HG03457 (cell line): Measurements from ENCODE around the gene MMP10.
A peak's percentile ranks its signal among the peaks of the same experiment; 100 is the strongest.

Experiments used
- ATAC-seq: cut with Tn5 transposase; IDR thresholded peaks from one replicate; pipeline ENCODE4 v1.9.1; 2021; ENCODE audit warnings: moderate number of reproducible peaks; ENCODE audit not compliant: unreplicated experiment

Gene MMP10

DNA sequence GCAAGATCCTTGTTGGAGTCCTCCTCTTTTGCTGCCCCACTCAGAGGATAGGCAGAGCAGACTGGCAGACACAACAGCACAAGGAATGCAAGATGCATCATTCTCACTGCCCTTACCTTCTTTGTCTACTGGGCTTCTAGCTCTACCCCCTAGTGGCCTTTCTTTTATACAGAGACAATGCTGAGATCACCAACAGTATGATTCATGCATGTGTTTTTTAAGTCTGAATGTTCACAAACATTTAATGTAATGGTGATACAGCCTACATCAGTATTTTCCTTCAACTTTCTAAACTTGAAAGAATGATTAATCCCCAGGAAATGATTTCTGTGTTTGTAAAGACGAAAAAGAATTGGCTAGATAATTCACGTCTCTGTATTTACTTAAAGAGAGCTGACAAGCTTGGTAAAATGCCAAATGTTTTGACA is at the start of gene MMP10:
MMP10 (minus strand) TSS at position 138 of the 428 bp plus-strand sequence; CDS start at position 101, 37 bp downstream.
- ATAC-seq, result no peak

GRCh38 chr11:102829316-102830000 is 49.0 kb upstream of the MMP10 start:
- ATAC-seq, result no peak

GRCh38 chr11:102824556-102824955 is 44.1 kb upstream of the MMP10 start:
- ATAC-seq, result no peak

DNA sequence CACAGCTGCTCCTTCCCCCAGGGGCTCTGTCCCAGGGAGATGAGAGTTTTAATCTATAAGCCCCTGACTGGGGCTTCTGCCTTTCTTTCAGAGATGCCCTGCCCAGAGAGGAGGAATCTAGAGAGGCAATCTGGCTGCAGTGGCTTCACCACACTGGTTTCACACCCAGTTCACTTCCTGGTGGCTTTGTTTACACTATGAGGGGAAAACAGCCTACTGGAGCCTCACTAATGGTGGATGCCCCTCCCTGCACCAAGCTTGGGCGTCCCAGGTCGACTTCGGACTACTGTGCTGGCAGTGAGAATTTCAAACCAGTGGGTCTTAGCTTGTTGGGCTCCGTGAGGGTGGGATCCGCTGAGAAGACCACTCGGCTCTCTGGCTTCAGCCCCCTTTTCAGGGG is 39.1 kb upstream of the MMP10 start:
- no peak for ATAC-seq

GRCh38 chr11:102813484-102813883 is 33.1 kb upstream of the MMP10 start:
- ATAC-seq, result no peak

DNA sequence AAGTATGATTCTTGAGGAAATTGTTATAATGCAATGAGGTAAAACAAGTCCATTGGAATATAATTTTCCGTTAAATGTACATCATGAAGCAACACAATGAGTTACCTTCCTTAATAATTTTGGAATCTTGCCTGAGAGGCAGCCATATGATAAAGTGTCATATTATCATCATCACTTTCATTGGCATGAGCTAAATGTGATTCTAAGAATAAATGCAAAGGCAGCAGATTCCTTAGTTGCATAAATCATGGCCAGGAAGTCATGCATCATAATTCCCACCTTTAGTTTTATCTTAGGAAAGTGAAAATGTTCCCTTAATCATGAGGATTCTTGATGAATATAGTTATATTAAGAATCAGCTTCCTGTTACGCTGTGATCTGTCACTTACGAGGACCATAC is 31.8 kb upstream of the MMP10 start:
- ATAC-seq, result no peak

- no peak for ATAC-seq
Measured at GRCh38 chr11:102810950-102811660, 30.7 kb upstream of the MMP10 start.

DNA sequence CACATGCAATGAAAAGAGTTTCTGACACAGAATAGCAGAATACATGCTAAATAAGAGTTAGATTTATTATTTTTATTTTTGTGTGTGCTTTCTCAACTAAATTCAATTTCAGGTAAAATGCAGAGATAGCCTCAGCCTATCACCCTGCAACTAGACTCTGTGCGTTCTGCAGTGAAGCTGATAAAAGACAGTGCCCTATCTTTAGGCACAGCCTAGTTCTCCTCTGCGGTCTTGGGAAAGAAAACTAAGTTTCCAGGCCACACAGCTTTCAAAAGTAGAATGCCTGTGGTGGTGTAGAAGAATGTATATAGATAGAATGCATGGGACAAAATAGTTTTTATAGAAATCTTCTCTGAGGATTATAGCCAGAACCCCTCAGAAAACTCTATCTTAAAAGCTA is 29.5 kb upstream of the MMP10 start:
- no peak for ATAC-seq

- ATAC-seq, result no peak
Measured at GRCh38 chr11:102807921-102808320, 27.5 kb upstream of the MMP10 start.

DNA sequence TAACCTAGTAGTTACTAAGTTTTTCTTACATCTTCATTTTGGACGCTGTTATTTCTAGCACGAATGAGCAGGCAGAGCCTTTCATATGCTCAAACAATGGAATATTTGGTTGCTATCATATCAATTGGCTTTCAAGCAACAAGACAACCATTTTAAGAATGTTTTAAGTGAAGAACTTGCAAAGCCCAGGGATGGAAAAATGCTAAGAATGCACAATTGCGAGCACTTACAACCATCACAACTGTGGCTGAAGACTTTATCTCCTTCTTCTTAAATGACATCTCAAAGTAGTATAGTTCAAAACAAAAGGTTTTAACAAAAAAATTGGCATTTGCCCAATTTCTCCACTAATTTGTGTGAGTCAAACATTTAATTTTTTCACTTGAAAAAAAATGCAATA is 25.9 kb upstream of the MMP10 start:
- no peak for ATAC-seq

DNA sequence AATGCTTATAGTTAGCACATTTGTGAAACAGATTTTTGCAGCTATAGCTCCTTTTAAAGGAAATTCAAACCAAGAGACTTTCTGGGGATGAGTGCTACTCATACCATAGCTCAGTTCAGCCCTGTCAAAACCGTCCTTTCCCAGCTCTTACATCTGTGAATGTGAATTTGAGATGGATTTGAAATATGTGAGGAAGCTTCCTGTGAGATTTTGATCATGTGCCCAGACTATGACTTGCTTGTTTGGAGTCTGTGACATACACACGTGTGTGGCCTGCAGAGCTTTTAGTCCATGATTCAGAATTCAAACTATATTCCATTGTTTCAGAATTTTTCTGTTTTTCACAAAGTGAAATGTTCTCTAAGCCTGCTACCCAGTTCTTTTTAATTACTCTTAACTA is 21.9 kb upstream of the MMP10 start:
- ATAC-seq, result no peak

DNA sequence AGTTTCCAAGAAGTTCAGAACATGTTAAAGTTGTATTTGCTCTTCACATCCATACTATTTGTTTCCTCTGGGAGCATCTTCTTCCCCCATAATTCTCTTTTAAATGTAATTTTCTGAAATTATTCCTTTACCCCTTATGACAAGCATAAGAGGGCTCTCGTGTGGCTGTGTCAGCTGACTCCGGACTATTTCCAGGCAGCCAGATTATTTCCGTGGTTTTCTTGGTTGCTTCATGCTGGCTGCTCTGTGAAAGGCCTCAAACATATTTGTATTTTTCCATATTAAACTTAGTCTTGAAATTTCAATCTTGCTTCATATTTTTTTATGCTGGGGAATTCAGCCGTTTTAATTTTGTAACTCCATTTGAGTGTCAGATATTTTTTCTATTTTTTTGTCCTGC is 20.3 kb upstream of the MMP10 start:
- ATAC-seq, result no peak

DNA sequence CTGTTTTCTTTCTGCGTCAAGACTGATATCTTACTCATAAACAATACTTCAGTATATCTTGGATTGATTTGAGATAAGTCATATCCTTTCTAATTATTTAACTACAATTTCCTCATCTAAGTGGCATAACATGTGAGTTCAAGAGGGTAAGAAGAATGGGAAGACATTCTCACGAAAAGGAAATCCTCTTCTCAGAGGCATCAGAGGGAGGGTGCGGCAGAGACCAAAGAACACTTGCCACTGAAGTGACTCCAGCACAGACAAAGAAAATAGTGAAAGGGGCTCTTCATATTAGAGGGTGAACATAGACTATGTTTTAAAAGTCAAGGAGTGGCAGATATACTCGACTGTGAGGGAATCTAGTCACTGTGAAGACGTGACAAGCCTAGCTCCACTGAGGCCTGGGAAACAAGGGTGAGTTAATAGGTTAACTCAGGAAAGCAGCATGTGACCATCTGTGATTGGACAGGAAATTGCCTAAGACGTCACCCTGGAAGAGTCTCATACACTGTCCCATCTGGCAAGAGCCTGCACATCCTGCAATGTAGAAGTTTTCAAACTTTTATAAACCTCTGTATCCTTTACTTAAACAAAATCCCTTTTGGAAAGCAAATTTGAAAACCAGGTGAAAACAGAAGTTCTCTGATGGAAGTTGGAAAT is 19.4 kb upstream of the MMP10 start:
- ATAC-seq, result no peak

DNA sequence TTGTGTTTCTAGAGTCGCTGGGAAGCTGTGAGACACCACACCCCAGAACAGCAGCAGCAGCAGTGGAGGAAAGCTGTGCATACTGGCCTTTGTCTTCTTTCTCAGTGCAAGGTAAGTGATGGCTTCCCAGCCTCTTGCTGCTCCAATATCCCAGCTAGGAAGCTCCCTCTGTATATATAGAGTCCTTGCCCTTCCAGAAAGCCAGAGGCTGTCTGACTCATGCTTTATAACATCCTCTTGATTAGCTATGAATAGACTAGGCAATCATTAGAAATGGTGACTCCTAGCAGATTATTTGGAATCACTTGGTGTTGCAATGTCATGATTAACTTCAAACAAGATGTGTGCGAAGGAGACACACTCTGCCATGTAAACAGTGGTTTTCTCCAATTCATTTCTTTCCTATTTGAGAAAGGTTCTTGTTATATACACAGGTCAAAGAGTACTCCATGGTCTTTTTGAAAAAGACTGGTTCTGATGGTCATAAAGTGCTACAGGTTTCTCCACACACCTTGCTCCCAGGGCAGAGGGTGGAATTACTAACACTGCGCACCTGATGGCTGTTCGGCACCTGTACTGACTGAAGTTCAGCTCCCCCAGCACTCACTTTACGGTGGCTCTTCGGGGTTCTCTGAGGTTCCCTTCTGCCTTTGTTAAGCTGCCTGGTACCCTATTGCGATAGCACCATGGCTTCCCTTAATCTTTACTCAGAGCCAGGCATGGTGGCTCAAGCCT is 17.8 kb upstream of the MMP10 start, which contains the start of gene MMP1:
MMP1 (minus strand) TSS at position 149 of the 735 bp plus-strand sequence; CDS start at position 81, 68 bp downstream.
- no peak for ATAC-seq

DNA sequence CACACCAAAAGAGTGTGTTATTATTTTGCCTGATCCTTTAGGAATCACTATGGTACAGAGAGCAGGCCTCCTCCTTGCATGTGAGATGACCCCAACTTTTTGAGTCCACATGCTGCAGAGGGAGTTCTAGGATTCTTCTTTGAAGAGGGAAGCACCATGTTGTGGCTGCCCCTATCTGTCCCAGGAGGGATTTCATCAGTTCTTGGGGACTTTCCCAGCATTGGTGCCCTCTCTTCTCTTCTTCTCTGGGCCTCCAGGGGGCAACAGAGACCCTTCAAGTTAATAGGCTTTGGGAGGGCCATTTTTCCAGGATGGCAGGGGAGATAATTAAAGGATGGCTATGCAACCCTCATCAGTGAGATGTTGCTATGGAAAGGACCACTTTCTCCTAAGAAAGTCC is 14.0 kb upstream of the MMP10 start:
- ATAC-seq, result peak; percentile 97

DNA sequence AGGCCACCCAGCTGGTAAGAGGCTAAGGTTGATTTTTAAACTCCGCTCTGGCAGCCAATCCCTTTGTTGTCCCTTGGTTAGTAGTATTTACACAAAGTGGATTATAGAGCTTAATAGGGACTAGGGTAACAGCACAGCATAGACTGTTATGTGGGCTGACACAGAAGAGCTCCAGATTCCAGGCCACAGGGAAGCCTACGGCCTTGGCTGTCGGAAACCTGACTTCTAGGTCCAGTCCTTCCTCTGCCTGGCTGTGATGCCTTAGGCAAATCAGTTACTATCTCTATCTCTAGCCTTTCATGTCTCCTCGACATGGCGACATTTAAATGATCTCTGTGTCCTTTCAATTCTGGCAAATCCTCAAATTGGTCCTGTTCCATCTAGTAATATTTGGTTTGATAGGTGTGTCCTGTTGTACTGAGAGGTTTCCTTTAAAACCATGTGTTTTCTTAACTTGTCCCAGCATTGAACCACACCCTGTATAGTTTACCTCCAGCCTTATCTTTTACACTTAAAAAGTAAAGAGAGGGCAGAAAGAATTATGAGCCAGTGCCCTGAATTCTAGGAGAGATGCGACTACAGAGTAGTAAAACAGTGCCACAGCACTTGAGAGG is 13.4 kb upstream of the MMP10 start:
- no peak for ATAC-seq

- no peak for ATAC-seq
Measured at GRCh38 chr11:102792604-102793003, 12.2 kb upstream of the MMP10 start.

- no peak for ATAC-seq
Measured at GRCh38 chr11:102791271-102792036, 11.0 kb upstream of the MMP10 start.

- no peak for ATAC-seq
Measured at GRCh38 chr11:102788334-102788995, 8.0 kb upstream of the MMP10 start.

- ATAC-seq, result no peak
Measured at GRCh38 chr11:102784380-102784779, 4.0 kb upstream of the MMP10 start.
